D721Med (cell line): ENCODE measurements around the gene HMCN2.

Experiments used
- DNase-seq: peaks from one replicate; pipeline ENCODE4 v3.0.0; 2011; ENCODE audit warnings: low spot score; ENCODE audit not compliant: insufficient read length
- FAIRE-seq: peaks from 2 replicates; lab custom pipeline; 2011; peaks lifted over from hg19 to GRCh38; lab: Jason Lieb, UNC
- TF ChIP-seq, protein P1 (sequence below): IDR thresholded peaks from 2 replicates; pipeline ENCODE4 v1.5.1; 2012; ENCODE audit warnings: mild to moderate bottlenecking, control low read depth; ENCODE audit not compliant: insufficient read depth; ENCODE audit errors: missing control alignments

Gene HMCN2

DNA sequence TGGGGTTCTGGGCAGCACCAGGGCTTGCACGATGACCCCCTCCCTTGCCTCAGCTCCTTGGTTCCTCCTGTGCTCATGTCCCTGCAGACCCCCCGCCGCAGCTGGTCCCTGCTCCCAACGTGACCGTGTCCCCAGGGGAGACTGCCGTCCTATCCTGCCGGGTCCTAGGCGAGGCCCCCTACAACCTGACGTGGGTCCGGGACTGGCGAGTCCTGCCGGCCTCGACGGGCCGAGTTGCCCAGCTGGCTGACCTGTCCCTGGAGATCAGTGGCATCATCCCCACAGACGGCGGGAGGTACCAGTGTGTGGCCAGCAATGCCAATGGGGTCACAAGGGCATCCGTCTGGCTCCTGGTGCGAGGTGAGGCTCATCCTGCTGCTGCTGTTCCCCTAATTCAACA is 39.1 kb downstream of the HMCN2 start:
- DNase-seq = no peak
- no peak for FAIRE-seq
- TF ChIP-seq, protein P1, sequence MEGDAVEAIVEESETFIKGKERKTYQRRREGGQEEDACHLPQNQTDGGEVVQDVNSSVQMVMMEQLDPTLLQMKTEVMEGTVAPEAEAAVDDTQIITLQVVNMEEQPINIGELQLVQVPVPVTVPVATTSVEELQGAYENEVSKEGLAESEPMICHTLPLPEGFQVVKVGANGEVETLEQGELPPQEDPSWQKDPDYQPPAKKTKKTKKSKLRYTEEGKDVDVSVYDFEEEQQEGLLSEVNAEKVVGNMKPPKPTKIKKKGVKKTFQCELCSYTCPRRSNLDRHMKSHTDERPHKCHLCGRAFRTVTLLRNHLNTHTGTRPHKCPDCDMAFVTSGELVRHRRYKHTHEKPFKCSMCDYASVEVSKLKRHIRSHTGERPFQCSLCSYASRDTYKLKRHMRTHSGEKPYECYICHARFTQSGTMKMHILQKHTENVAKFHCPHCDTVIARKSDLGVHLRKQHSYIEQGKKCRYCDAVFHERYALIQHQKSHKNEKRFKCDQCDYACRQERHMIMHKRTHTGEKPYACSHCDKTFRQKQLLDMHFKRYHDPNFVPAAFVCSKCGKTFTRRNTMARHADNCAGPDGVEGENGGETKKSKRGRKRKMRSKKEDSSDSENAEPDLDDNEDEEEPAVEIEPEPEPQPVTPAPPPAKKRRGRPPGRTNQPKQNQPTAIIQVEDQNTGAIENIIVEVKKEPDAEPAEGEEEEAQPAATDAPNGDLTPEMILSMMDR = no peak

DNA sequence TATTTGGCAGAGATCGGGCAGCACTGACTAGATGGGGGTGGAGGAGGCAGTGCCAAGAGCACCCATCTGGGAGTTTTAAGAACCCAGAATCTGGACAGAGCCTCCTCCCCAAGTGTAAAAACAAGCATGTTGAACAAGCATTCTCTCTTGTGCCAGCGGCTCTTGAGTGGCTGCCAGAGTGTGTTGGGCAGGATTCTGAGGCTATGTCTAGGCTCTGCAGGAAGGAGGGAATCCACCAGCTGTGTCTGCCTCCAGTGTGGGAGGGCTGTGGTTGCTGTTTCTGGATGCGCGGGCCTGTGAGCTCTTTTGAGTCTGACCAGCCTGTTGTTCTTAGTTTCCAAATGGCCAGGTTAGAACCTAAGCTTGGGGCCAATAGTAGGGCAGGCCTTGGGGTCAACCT is 39.8 kb downstream of the HMCN2 start:
- FAIRE-seq (no peak), DNase-seq (no peak)
- TF ChIP-seq, protein P1 = no peak

DNA sequence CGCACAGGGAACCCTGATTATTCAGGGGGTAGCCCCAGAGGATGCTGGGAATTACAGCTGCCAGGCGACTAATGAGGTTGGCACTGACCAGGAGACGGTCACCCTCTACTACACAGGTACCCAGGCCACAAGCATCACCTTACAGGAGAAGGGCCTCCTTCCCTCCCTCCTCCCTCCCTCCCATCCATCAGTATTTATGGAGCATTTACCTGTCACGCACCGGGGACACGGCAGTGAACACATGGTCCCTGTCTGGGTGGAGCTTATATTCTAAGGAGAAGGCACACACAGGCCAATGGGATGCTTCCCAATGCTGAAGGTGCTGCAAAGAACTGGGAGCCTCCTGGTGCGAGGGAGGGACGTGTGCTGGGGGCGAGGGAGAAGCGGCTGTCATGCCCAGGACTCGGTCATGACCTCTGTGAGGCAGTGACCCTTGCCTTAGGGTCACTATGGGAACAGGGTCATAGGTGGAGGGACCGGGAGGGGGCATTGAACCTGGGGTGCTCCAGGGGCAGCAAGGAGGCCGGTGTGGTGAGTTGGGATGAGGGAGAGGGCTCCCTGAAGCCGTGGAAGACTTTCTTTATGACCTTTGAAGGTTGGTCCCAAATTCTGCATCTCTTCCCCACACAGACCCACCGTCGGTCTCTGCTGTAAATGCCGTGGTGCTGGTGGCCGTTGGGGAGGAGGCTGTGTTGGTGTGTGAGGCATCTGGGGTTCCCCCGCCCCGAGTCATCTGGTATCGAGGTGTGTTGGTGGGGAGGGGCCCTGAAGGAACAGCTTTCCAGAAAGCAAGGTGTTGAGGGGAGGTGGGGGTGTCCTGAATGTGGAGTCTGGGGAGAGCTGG is 41.5 kb downstream of the HMCN2 start:
- TF ChIP-seq, protein P1 = no peak
- FAIRE-seq (no peak), DNase-seq (no peak)

DNA sequence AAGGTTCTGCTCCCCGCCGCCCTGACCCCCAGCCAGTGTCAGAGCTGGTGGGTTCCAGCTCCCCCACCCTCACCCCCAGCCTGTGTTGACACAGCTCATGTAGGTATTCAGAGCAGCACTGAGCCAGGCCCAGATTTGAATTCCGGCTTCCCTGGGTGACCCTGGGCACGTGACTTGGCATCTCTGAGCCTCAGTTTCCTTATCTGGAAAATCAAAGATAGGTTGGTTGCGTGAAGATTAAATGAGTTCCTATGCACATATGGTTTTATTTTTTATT is 42.0 kb downstream of the HMCN2 start:
- TF ChIP-seq, protein P1 = no peak
- FAIRE-seq = no peak
- DNase-seq = no peak

DNA sequence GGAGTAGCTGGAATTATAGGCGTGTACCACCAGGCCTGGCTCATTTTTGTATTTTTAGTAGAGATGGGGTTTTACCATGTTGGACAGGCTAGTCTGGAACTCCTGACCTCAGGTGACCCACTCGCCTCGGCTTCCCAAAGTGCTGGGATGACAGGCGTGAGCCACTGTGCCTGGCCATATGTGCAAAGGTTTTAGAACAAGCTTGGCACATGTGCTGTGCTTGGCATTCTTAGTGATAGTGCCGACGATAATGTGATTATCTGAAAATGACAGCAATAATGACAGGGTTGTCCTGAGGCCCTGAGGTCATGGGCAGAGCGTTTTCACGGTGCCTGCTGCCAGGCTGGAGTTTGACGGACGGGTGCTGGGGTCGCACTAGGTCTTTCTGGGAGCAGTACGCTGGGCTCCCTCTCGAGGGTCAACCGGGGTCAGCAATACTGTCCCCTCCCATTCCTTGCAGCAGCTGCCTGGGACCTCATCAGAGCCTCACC is 42.6 kb downstream of the HMCN2 start:
- DNase-seq (no peak), FAIRE-seq (no peak)
- TF ChIP-seq, protein P1 = no peak

DNA sequence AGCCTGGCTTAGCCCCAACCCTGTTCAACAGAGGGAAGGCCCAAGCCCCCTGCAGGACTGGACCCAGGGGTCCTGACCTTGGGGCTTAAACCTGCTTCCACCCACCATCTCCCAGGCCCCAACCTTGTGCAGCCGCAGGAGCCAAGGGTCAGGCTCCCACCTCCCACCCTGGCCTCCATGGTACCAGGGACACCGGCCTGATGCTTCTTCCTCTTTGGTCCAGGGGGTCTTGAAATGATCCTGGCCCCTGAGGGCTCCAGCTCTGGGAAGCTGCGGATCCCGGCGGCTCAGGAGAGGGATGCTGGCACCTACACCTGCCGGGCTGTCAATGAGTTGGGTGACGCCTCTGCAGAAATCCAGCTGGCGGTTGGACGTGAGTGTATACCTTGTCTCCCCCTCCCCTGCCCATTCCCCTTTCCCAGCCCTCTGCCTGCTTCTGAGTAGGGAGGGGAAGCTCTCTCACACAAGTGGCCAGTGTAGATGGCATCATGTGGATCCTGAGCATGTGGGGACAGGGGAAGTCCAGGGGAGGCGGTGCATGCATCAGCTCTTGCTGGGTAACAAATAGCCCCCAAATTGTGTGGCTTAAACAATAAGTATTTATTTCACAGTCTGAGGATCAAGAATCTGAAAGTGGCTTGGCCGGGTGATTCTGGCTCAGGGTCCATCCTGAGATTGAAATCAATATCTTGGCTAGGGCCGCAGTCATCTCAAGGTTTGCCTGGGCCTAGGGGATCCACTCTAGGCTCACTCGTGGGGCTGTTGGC is 44.3 kb downstream of the HMCN2 start:
- FAIRE-seq = no peak
- TF ChIP-seq, protein P1 = no peak
- no peak for DNase-seq
